Mesendoderm (in vitro differentiated cells): ENCODE measurements around the gene LRRC8D.

Experiments used
- DNase-seq: peaks from one replicate; pipeline ENCODE4 v3.0.0; 2013
- H2AK5ac ChIP-seq: 2 replicates; pipeline ENCODE4 v1.6.1; 2013; ENCODE audit warnings: low read length, inconsistent platforms
- H2BK120ac ChIP-seq: 2 replicates; pipeline ENCODE4 v1.6.1; 2013; ENCODE audit warnings: low read depth, mild to moderate bottlenecking, low read length, moderate library complexity, mixed read lengths
- H2BK15ac ChIP-seq: replicated peaks from 2 replicates; pipeline ENCODE4 v1.6.1; 2013; ENCODE audit warnings: low read depth, mild to moderate bottlenecking, moderate library complexity
- H2BK5ac ChIP-seq: 2 replicates; pipeline ENCODE4 v1.6.1; 2013; ENCODE audit warnings: low read length, inconsistent platforms
- H3K18ac ChIP-seq: 2 replicates; pipeline ENCODE4 v1.6.1; 2013; ENCODE audit warnings: mild to moderate bottlenecking, low read length, mixed read lengths
- H3K23ac ChIP-seq: one replicate; pipeline ENCODE4 v1.6.1; 2013; ENCODE audit warnings: low read length
- H3K27ac ChIP-seq: 2 replicates; pipeline ENCODE4 v1.5.1; 2013; ENCODE audit warnings: low read depth, mild to moderate bottlenecking, inconsistent platforms, low read length, moderate library complexity
- H3K27me3 ChIP-seq: 2 replicates; pipeline ENCODE4 v1.6.1; 2013; ENCODE audit warnings: low read length, control low read depth, mild to moderate bottlenecking, inconsistent platforms; ENCODE audit not compliant: insufficient read depth, poor library complexity
- H3K36me3 ChIP-seq: 2 replicates; pipeline ENCODE4 v1.6.1; 2013; ENCODE audit warnings: low read length, inconsistent platforms; ENCODE audit not compliant: control insufficient read depth, insufficient read depth
- H3K4ac ChIP-seq: one replicate; pipeline ENCODE4 v1.6.1; 2013; ENCODE audit warnings: low read depth, mild to moderate bottlenecking, low read length, moderate library complexity
- H3K4me1 ChIP-seq: 2 replicates; pipeline ENCODE4 v1.6.1; 2013; ENCODE audit warnings: low read depth, low read length, inconsistent platforms; ENCODE audit not compliant: control insufficient read depth
- H3K4me2 ChIP-seq: 2 replicates; pipeline ENCODE4 v1.6.1; 2013; ENCODE audit warnings: low read length
- H3K4me3 ChIP-seq: 2 replicates; pipeline ENCODE4 v1.5.1; 2013; ENCODE audit warnings: mild to moderate bottlenecking, low read length
- H3K56ac ChIP-seq: one replicate; pipeline ENCODE4 v1.6.1; 2013; ENCODE audit warnings: low read length
- H3K79me1 ChIP-seq: 2 replicates; pipeline ENCODE4 v1.6.1; 2013; ENCODE audit warnings: low read length, inconsistent platforms
- H3K79me2 ChIP-seq: 2 replicates; pipeline ENCODE4 v1.6.1; 2013; ENCODE audit warnings: mild to moderate bottlenecking, low read length; ENCODE audit not compliant: control insufficient read depth, insufficient read depth
- H3K9ac ChIP-seq: 2 replicates; pipeline ENCODE4 v1.6.1; 2013; ENCODE audit warnings: low read length, inconsistent platforms
- H4K5ac ChIP-seq: one replicate; pipeline ENCODE4 v1.6.1; 2013; ENCODE audit warnings: low read length
- H4K8ac ChIP-seq: one replicate; pipeline ENCODE4 v1.6.1; 2013; ENCODE audit warnings: low read depth, mild to moderate bottlenecking, control low read depth, low read length, moderate library complexity
- WGBS: extraction: QIAGEN DNeasy Blood & Tissue Kit; methylation state at CpG from one replicate; pipeline ENCODE4 v1.1.7; 2013; ENCODE audit warnings: low lambda C conversion rate, missing lambda C conversion rate; ENCODE audit not compliant: insufficient coverage; ENCODE audit errors: extremely low coverage; 5-methylcytosine and 5-hydroxymethylcytosine counted together

Gene LRRC8D

DNA sequence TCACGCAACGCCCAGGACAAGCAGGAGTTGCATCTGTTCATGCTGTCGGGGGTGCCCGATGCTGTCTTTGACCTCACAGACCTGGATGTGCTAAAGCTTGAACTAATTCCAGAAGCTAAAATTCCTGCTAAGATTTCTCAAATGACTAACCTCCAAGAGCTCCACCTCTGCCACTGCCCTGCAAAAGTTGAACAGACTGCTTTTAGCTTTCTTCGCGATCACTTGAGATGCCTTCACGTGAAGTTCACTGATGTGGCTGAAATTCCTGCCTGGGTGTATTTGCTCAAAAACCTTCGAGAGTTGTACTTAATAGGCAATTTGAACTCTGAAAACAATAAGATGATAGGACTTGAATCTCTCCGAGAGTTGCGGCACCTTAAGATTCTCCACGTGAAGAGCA, 113.6 kb downstream of the LRRC8D start:
- Histone ChIP-seq H2AK5ac (no peak overlapping the region), H2BK15ac (no peak overlapping the region), H3K23ac (no peak overlapping the region), H3K79me2 (no peaks in the 10 kb centered on the region), H3K4me3 (no peak overlapping the region), H3K9ac (no peak overlapping the region), H3K27ac (no peak overlapping the region), H3K4me1 (peaks cover 7% of the 10 kb centered on the region), H3K56ac (no peak overlapping the region), H3K27me3 (no peaks in the 10 kb centered on the region), H3K36me3 (no peaks in the 10 kb centered on the region), H2BK120ac (no peak overlapping the region), H3K18ac (no peak overlapping the region), H3K4me2 (no peak overlapping the region), H3K4ac (no peak overlapping the region), H4K5ac (no peak overlapping the region), H4K8ac (no peak overlapping the region), H2BK5ac (no peak overlapping the region), H3K79me1 (no peaks in the 10 kb centered on the region)
- no peak for DNase-seq
- WGBS = no CpG with 5 or more reads among the region's 11 CpGs

GRCh38 chr1:89935235-89935634, 114.4 kb downstream of the LRRC8D start:
- no peak overlapping the region for H3K23ac ChIP-seq
- no peaks in the 10 kb centered on the region for H3K36me3 ChIP-seq
- H3K18ac ChIP-seq = no peak overlapping the region
- no peak overlapping the region for H3K4ac ChIP-seq
- peaks cover 10% of the 10 kb centered on the region for H3K4me1 ChIP-seq
- H4K5ac ChIP-seq = no peak overlapping the region
- no peaks in the 10 kb centered on the region for H3K27me3 ChIP-seq
- no peaks in the 10 kb centered on the region for H3K79me2 ChIP-seq
- no peak overlapping the region for H3K4me3 ChIP-seq
- H2BK5ac ChIP-seq = no peak overlapping the region
- H3K56ac ChIP-seq = no peak overlapping the region
- no peak overlapping the region for H2AK5ac ChIP-seq
- H3K9ac ChIP-seq = no peak overlapping the region
- WGBS = no CpG with 5 or more reads among the region's 4 CpGs
- no peak overlapping the region for H4K8ac ChIP-seq
- DNase-seq = no peak
- H3K4me2 ChIP-seq = no peak overlapping the region
- no peak overlapping the region for H2BK15ac ChIP-seq
- no peak overlapping the region for H2BK120ac ChIP-seq
- no peak overlapping the region for H3K27ac ChIP-seq
- no peaks in the 10 kb centered on the region for H3K79me1 ChIP-seq

DNA sequence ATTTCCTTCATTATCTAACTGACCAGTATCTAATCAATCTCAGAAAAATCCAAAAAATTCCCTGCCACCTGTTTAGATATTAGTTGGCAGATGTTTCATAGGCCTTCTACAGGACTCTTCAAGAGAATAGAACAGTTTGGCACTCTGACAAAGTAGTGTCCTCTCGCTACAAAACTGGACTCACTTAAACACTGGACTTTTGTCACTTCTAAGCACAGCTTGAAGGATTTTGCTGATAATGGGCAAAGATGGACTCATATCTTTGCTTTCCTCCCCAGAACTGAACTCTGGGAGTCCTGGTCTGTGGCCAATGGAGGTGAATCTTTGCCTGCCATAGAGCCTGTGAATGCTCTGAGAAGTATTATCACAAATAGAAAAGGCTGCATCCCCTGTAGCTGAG, 115.9 kb downstream of the LRRC8D start:
- H3K4me3 ChIP-seq = no peak overlapping the region

GRCh38 chr1:89938171-89939055, 117.6 kb downstream of the LRRC8D start:
- Histone ChIP-seq H3K4me1 (peaks cover 13% of the 10 kb centered on the region), H3K27me3 (no peaks in the 10 kb centered on the region), H3K56ac (no peak overlapping the region), H3K4me2 (no peak overlapping the region), H3K79me1 (no peaks in the 10 kb centered on the region), H3K9ac (no peak overlapping the region), H2AK5ac (no peak overlapping the region), H4K5ac (no peak overlapping the region), H2BK120ac (no peak overlapping the region), H3K36me3 (no peaks in the 10 kb centered on the region), H4K8ac (no peak overlapping the region), H2BK5ac (no peak overlapping the region), H3K27ac (no peak overlapping the region), H3K4me3 (no peak overlapping the region), H2BK15ac (no peak overlapping the region), H3K18ac (peak overlapping the region; percentile 69), H3K79me2 (no peaks in the 10 kb centered on the region), H3K23ac (no peak overlapping the region), H3K4ac (peak overlapping the region; percentile 28)
- peak; percentile 65 for DNase-seq
- no CpG with 5 or more reads among the region's 7 CpGs for WGBS

More for the DNA sequence above, 115.9 kb downstream of the LRRC8D start:
- Histone ChIP-seq H2BK120ac (no peak overlapping the region), H2BK5ac (no peak overlapping the region), H3K4ac (no peak overlapping the region), H3K4me2 (no peak overlapping the region), H2BK15ac (no peak overlapping the region), H2AK5ac (no peak overlapping the region), H3K79me2 (no peaks in the 10 kb centered on the region), H3K27me3 (no peaks in the 10 kb centered on the region), H4K8ac (no peak overlapping the region), H3K36me3 (no peaks in the 10 kb centered on the region), H3K56ac (no peak overlapping the region), H3K23ac (no peak overlapping the region), H3K9ac (no peak overlapping the region), H3K79me1 (no peaks in the 10 kb centered on the region), H3K4me1 (peaks cover 10% of the 10 kb centered on the region), H4K5ac (no peak overlapping the region), H3K27ac (no peak overlapping the region), H3K18ac (no peak overlapping the region)
- no CpG with 5 or more reads among the region's 1 CpG for WGBS
- no peak for DNase-seq

- H3K23ac ChIP-seq = no peak overlapping the region
- H3K4me1 ChIP-seq = peaks cover 13% of the 10 kb centered on the region
- no peaks in the 10 kb centered on the region for H3K79me2 ChIP-seq
- DNase-seq = no peak
- H4K8ac ChIP-seq = no peak overlapping the region
- H3K36me3 ChIP-seq = no peaks in the 10 kb centered on the region
- H2AK5ac ChIP-seq = no peak overlapping the region
- no peaks in the 10 kb centered on the region for H3K27me3 ChIP-seq
- H3K79me1 ChIP-seq = no peaks in the 10 kb centered on the region
- no peak overlapping the region for H2BK120ac ChIP-seq
- no peak overlapping the region for H4K5ac ChIP-seq
- no peak overlapping the region for H3K27ac ChIP-seq
- no peak overlapping the region for H3K9ac ChIP-seq
- H2BK15ac ChIP-seq = no peak overlapping the region
- H2BK5ac ChIP-seq = peak overlapping the region; percentile 22
- no peak overlapping the region for H3K56ac ChIP-seq
- H3K4me2 ChIP-seq = no peak overlapping the region
- WGBS = no CpG with 5 or more reads among the region's 7 CpGs
- no peak overlapping the region for H3K4ac ChIP-seq
- peak overlapping the region; percentile 69 for H3K18ac ChIP-seq
- H3K4me3 ChIP-seq = no peak overlapping the region
Observed at GRCh38 chr1:89939059-89939570, 118.3 kb downstream of the LRRC8D start.
